ENCODE data around the gene RXRA.

GRCh38 chr9:134382733-134383132 lies 56.5 kb downstream of the RXRA start:
- TF ChIP-seq CTCF (IDR thresholded peaks at IDR 0.05) (no peak), REST (IDR thresholded peaks at IDR 0.05; ENCODE audit: insufficient read depth in 1 of 2, low read depth in 2 of 2, low read length in 1 of 2) (no peak), SIN3A (IDR thresholded peaks at IDR 0.05; ENCODE audit: borderline replicate concordance, insufficient read depth, low read depth, low read length) (no peak)

Data from Panc1 (cell line).